GM21390 (cell line): ENCODE measurements around the gene DPPA2.
"Not testable (repeated sequence)": the region's sequence is repeated elsewhere in the genome, so short reads cannot be mapped to it uniquely, and the experiment has no call there.

Experiments used
- ATAC-seq: cut with Tn5 transposase; IDR thresholded peaks from one replicate; pipeline ENCODE4 v1.9.1; 2021; ENCODE audit not compliant: unreplicated experiment

DPPA2 gene

GRCh38 chr3:109316162-109316730, at the start of gene DPPA2:
DPPA2 (minus strand) TSS chr3:109316517; CDS start chr3:109314542, 1,975 bp downstream.
- ATAC-seq = no peak

DNA sequence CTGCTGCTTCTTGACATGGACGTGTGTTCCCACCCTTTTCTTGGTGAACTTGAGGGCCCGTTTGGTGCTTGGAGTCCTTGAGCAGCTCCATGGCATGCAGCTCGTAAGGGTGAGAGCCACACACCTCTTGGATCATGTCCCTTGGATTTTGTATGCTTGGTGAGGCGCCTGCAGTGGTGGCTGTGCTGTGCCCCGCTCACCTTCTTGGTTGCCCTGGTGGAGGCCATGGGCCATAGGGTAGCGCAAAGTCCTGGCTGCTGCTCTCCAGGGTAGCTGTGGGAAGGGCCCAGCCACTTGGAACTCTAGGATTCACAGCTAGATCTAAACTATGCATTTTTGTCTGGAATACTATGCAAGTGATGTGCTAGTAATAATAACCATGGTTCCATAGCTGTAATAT, 47.8 kb upstream of the DPPA2 start:
- no peak for ATAC-seq

- no peak for ATAC-seq
Observed at GRCh38 chr3:109363634-109364033, 47.3 kb upstream of the DPPA2 start.

GRCh38 chr3:109362823-109363222, 46.5 kb upstream of the DPPA2 start:
- no peak for ATAC-seq

- ATAC-seq = not testable (repeated sequence)
Observed at GRCh38 chr3:109358809-109359208, 42.5 kb upstream of the DPPA2 start.

GRCh38 chr3:109356442-109357155, 40.3 kb upstream of the DPPA2 start:
- ATAC-seq = no peak

DNA sequence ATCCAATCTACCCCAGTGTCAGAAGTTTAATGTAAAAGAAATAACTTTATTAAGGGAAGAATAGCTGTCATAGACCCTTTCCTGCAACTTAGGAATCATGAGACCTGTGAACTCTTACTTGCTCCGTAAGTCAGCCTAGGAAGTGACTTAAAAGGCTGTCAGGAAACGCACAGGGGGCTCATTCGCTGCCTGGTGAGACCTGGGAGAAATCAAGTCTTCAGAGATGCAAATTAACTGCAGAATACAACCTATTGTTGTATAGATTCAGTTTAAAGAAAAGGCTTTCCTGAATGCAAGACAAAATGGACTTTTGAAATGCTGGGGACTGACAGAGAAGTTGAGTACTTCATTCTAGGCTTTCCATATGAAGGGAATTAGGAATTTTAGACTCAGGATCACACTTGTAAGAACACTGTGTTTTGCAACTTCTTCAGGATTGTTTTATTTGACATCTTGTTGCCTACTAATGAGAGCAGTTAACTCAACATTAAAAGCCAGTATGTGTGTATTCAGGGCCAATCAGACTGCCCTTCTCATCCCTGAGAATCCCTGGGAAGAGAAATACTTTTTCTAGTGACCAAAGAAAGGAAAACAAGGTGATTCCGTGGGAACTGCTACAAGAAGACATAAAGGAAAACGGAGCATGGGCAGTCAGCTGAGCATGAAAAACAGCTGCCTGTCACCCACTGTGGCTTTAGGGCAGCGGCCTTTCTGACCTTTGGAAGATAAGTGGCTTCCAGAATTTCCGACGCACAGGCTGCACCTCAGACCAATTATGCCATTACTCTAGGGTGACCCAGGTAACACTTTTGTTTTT, 39.5 kb upstream of the DPPA2 start:
- ATAC-seq = no peak

GRCh38 chr3:109353057-109353456, 36.7 kb upstream of the DPPA2 start:
- ATAC-seq = no peak

DNA sequence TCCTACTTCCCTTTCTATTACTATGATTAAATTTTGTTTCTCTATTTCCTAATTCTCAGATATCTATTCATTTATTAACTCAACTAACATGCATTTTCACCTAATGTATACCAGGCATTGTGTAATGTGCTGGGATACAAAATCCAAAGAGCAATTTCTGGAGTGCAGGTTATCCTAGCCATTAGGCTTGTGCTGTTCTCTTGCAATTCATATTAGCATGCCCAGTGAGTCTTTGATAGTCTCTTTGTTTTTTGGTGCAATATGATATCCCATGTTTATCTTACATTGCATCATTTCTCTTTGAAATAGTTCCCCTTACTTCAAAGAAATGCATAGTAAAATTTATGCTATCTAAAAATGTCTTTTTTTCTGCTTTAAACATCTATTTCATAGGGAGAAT, 34.9 kb upstream of the DPPA2 start:
- no peak for ATAC-seq

DNA sequence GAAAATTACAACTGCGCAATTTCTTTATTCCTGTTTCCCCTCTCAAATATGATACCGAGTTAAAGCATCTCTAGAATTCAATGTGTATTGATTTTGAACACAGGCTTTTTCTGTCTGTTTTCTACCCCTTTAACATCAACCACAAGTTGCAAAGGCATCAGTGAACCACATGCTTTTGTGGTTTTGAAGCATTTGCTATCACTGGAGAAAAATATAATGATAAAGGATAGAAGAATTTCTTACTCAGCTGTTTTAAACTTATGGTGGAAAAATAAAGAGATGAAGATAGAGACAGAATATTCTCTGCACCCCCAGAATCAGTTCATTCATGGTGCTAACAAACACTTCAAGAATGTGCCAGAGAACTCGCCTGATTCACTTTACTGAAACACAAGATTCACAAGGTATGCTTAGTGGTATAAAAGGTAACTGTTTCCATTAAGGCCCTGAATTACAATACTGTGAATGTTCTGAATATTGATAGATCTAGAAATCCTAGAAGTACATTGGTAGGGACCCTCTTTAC, 30.5 kb upstream of the DPPA2 start:
- ATAC-seq = no peak

- ATAC-seq = no peak
Observed at GRCh38 chr3:109346099-109346498, 29.8 kb upstream of the DPPA2 start.

- no peak for ATAC-seq
Observed at GRCh38 chr3:109339714-109340648, 23.7 kb upstream of the DPPA2 start.

- no peak for ATAC-seq
Observed at GRCh38 chr3:109339197-109339596, 22.9 kb upstream of the DPPA2 start.

GRCh38 chr3:109338322-109338721, 22.0 kb upstream of the DPPA2 start:
- no peak for ATAC-seq

DNA sequence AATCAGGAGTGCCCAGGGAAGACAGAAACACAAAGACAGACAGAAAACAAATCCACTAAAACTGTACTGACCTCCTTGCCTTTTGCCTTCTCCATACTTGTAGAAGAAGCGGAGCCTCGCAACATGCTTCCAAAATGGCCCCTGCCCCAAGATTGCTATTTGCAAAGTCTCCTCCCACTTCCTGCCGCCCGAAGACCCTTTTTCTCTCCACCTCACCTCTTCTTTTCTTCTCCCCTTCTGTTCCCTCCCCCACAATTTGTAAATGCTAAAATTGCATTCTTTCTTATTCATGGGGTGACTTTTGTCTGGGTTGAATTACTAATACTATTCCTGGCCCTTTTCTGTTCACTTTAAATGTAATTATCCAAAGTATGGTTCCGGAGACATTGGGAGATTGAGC, 21.1 kb upstream of the DPPA2 start, which contains the start of gene DPPA4:
TSS of gene DPPA4 (minus strand) at position 154 of the 400 bp plus-strand sequence. CDS start at position 125, 29 bp downstream.
- no peak for ATAC-seq

DNA sequence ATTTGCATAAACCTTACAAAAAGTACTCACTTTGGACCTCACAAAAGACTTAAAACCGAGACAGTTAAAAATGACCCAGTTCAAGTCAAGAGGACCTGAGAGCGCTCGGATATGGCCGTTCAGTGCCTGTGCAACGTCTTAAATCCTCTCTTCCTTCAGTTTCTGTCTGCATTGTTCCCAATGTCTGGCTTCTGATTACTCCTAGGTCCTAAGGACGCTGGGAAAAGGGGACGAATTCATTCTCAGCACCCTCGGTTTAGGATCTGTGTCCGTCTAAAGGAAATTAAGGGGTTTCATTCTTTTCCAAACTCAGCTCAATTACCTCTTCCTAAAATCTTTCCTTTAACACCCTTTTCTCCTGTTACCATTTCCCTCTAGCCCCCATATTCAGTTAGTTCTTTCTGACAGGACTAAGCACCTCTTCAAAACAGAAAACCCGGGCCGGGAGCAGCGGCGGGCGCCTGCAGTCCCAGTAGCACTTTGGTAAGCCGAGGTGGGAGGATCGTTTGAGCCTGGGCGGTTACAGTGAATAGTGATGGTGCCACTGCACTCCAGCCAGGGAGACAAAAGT, 20.1 kb upstream of the DPPA2 start:
- ATAC-seq = no peak

GRCh38 chr3:109334572-109334971, 18.3 kb upstream of the DPPA2 start:
- no peak for ATAC-seq

DNA sequence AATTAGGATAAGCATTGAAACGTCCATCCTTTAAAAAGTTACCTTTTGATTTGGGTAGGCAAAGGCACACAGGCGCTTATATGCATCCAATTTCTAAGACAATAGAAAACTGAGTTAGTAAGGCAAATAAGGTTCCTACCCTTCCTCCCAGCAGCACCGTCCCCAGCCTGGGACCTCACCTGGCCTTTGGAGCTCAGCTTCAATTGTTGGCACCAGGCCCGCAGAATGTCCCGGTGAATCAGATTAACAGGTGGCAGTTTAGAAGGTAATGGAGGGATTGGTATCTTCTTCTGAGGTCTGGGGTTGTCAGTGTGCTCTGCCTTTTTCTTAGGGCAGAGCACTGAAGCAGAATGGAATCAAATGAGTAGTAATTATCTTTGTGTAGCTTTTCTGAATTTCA, 15.4 kb upstream of the DPPA2 start:
- no peak for ATAC-seq

- no peak for ATAC-seq
Observed at GRCh38 chr3:109330405-109330804, 14.1 kb upstream of the DPPA2 start.

DNA sequence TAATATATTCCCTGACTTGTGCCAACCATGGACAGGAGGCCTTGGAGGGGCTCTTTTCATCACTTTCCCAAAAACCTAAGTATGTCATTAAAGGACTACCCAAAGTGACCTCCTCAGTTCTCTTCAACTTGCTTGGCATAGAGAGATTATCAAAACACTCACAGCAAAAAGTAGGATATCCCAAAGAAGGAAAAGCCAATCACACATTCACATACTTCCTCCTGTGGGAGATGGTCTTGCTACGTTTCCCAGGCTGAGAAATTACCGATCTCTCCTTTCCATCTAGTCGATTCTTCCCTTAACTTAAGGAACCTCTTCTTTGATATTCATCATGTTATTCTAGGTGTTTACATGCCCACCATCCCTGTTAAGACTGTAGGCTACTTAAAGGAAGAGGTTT, 11.9 kb upstream of the DPPA2 start:
- ATAC-seq = no peak
